HG02885 (cell line): ENCODE data around the gene CA12.
"Not testable (repeated sequence)": the region's sequence is repeated elsewhere in the genome, so short reads cannot be mapped to it uniquely, and the experiment has no call there.

Experiments
- ATAC-seq: cut with Tn5 transposase; IDR thresholded peaks from one replicate; pipeline ENCODE4 v1.9.1; 2021; ENCODE audit warnings: mild to moderate bottlenecking; ENCODE audit not compliant: unreplicated experiment, poor library complexity

Gene CA12

DNA sequence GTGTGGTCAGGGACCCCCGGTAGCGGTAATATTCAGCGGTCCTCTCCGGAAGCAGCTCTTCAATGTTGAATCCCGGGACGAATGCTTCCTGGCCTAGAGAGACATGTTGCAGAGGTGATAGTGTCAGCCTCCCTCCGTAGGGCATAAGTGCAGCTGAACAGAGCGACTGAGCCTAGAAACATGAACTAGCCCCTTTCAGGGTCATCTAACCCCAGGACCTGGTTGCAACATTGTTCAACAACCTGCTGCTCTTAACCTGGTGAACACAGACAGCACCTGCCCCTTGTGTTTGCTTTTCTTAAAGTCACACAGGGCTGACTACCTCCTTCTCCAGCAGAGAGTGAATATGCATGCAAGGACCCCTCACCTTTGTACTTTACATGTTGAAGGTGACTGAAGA lies 41.3 kb downstream of the CA12 start:
- ATAC-seq, result no peak

GRCh38 chr15:63339836-63340235 lies 41.8 kb downstream of the CA12 start:
- no peak for ATAC-seq

GRCh38 chr15:63339006-63339766 lies 42.5 kb downstream of the CA12 start:
- ATAC-seq, result no peak

DNA sequence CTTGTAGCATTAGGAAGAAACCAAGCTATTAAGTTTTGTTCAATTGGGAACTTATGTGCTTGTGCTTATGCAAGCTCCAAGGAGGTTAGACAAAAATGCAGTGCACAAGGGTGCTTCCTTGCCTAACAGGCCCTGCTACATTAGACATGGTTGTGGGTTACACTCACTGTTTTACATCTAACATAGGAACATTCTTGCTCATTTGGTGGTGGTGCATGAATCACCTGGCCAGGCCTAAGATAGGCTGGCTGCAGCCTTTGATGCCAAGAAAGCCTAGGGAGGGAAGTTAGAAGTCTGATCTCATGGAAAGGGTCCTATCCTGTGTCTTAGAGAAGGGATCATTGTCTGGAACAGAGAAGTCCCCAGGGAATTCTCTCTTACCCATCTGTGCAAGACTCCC lies 43.5 kb downstream of the CA12 start:
- ATAC-seq, result no peak

- no peak for ATAC-seq
Measured at GRCh38 chr15:63337046-63337445, 44.6 kb downstream of the CA12 start.

GRCh38 chr15:63335543-63336240 lies 46.0 kb downstream of the CA12 start:
- no peak for ATAC-seq

- ATAC-seq, result no peak
Measured at GRCh38 chr15:63334821-63335220, 46.8 kb downstream of the CA12 start.

DNA sequence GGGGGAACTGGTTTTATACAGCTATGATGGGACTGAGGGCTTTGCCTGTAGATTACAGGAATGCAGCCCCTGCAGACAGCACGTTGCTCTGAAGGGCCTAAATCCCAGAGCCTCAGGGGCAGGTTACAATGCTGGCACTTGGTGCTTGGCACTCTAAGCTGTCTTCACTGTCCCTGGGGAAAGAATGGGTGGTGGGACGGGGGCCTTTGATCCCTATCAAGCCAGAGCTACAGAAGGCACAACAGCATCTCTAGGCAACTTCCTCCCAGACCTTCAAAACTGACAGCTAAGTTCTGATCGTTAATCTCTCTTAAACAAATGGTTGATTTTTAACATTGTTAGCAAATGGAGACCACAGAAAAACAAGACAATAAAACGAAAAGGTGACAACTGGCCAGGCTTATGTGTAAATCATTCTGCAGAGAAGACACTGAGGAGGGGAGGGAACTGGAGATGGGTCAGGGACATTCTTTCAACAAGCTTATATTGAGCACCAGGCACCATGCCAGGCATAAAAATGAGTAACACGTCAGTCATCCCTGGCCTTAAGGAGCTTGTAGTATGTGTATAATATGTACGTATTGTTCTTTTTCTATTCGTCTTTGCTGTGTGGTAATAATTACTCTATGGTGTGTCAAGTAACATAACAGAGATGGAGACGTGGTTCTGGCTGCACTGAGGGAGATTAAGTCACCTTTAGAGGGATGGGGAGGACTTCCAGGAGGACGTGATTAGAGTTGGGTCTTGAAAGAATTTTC lies 49.1 kb downstream of the CA12 start:
- ATAC-seq, result no peak

- no peak for ATAC-seq
Measured at GRCh38 chr15:63331456-63331855, 50.2 kb downstream of the CA12 start.

DNA sequence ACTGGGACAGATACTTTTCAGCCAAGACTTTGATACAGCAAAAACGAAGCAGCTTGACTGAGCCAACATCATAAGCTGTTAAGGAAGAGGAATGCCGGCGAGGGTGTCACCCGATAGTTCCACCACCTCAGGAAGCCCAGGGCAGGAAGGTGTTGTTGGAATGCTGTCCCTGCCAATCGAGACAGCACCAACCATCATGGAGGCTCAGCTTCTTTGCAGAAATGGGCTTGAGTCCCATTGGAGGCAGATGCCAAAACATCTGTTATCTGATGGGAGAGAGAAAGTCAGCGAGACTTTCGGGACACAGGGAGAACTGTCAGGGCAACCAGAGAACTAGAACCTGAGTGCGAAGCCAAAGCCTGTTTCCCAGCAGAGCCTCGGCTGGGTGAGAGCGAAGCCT lies 50.7 kb downstream of the CA12 start:
- ATAC-seq, result no peak

DNA sequence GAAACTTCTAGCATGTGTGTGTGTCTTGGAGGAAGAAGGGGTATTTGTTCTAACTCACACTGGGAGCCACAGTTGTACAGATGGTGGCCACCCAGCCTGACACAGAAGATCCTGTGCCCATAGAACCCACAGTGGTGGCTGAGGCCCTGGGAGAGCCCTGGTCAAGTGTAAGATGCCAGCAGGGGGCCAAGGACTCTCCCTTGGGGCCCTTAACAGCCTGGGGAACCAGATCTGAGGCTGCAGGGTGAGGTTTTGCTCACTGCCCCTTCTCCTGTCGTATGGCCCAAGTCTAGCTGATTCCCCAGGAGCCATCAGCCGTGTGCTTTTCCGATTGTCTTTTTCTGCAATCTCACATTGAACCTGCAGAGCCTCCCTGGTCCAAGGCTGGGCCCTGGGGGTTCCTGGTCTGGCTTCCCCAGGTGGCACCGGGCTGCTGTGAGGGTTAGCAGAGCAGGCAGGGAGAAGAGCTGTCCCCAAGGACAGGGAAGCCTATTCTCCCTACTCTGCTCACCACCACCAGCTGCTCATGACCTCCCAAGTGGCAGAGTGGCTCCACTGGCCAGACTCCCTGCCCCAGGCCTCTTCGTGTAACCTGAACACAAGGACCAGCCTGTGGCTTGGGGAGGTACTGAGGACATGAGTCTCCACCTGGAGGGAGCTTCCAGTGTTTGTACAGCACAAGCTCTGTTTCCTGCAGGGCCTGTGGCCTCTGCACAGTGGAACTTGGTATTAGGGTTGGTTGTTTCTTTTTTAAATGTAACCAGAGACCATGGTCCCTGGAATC lies 51.9 kb downstream of the CA12 start:
- ATAC-seq, result no peak

- no peak for ATAC-seq
Measured at GRCh38 chr15:63327648-63328421, 53.8 kb downstream of the CA12 start.

DNA sequence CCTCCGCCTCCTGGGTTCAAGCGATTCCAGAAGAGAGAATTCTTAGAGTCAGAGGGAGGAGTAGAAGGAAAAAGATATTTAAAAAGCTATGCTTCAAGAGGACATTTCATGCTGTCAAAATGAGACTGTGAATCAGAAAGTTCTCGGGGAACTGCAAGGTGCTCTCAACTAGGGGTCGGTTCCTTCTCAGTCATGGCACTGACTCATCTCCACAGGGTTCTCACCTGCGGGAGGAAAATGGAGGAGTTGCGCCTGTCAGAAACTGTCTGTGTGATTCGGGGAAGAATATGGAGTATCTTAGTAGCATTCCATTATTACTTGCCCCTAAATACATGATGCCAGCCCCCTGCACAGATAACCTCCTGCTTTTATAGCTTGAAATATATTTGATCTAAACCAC lies 56.9 kb downstream of the CA12 start:
- no peak for ATAC-seq

DNA sequence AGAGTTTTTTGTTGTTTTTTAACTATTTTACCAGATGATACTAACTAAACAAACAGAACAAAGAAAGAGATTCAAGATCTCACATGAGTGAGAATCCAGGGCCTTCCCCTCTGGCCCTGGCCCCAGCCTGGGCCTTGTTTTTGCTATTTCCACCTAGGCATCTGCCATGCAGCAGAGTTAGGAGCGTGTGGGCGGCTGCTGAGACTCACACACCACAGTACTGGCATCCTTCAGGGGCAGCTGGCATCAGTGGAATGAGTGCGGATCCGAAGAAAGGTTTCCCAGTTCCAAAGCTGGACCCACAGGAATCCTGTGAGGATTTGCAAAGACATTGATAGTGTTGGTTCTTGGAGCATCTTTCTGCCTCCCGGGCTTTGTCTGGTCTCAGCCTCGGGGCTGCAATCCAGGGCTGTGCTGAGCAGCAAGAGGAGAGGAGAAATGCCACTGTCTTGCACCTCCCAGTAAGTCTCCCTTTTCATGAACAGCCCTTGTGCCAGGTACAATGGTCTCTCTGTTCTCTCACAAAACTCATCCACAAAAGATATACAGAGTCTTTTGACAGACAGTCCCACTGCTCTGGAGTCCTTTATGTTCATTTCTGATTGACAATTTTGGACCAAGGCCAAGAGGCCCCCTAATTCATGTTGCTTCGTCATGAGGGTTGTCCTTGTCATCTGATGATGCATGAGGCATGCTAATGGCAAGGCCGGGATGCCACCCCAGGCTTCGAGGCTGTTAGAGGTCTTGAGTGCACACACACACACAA lies 57.7 kb downstream of the CA12 start:
- ATAC-seq, result no peak

- ATAC-seq, result no peak
Measured at GRCh38 chr15:63322541-63322940, 59.1 kb downstream of the CA12 start.

GRCh38 chr15:63321462-63321861 lies 60.2 kb downstream of the CA12 start:
- ATAC-seq, result no peak

DNA sequence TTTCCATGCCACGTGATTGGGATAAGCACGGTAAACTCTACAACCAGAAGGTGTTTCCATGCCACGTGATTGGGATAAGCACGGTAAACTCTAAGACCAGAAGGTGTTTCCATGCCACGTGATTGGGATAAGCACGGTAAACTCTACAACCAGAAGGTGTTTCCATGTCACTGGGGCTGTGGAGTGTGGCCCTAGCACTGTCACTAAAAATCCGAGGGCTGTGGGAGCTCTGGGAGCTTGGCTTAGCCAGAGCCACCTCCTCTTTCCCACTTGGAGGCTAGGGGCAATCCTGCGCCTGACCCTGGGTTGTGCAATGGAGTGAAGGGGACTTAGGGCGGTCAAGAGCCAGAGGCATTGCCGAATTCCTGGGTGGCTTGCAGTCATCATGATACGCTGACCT lies 60.7 kb downstream of the CA12 start:
- ATAC-seq, result not testable (repeated sequence)

- not testable (repeated sequence) for ATAC-seq
Measured at GRCh38 chr15:63320446-63320845, 61.2 kb downstream of the CA12 start.

DNA sequence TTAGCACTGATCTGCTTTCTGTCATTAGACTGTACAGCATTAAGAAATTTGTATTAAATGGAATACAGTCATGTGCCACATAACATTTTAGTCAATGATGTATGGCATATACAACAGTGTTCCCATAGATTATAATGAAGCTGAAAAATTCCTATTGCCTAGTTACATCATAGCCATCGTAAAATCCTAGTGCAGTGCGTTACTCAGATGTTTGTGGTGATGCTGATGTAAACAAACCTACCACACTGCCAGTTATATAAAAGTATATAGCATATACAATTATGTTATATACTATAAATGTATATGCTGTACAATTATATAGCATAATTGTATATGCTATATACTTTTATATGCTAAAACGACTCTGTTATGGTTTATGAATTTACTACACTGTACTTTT lies 62.6 kb downstream of the CA12 start:
- no peak for ATAC-seq
